ENCODE results near the gene HERC2. TPM values are rescaled to one million over a fixed set of nuclear protein-coding genes. Genes with fewer than 3 reads are reported as not detected.
"Not testable (repeated sequence)": the region's sequence is repeated elsewhere in the genome, so short reads cannot be mapped to it uniquely, and the experiment has no call there.

Gene HERC2
- total RNA-seq, 4 donors from 2014 or later, result 14.1 to 98.3 (median 58.6) TPM

DNA sequence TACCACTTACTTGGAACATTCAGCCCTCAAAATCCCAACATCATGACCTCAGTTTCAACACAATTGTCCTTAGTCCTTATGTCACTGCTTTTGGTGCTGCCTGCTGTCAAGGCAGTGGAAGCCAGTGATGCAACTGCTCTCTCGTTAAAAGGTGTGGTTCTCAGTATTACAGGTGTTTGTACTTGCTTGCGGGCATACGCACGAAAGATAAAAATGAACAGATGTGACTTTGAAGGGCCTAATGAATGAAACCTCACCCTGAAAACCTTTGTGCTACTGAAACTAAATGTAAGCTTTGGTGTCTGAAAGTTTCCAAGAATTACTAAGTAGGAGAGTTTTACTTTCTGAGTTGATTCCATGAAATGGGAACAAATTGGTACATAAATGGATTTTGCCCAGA, 25.2 kb downstream of the HERC2 start:
- H3K4me1 ChIP-seq; H3K27ac ChIP-seq; intact Hi-C loops (cut with DNase I; ENCODE audit: low total_unique reads); H3K36me3 ChIP-seq; DNase-seq; H3K4me3 ChIP-seq; H3K27me3 ChIP-seq; H3K9me3 ChIP-seq: not testable (repeated sequence)

GRCh38 chr15:28295009-28295563, 26.9 kb downstream of the HERC2 start:
- DNase-seq; H3K27me3 ChIP-seq; intact Hi-C loops (cut with DNase I; ENCODE audit: low total_unique reads); H3K4me1 ChIP-seq; H3K4me3 ChIP-seq; H3K9me3 ChIP-seq; H3K36me3 ChIP-seq; H3K27ac ChIP-seq: not testable (repeated sequence)

DNA sequence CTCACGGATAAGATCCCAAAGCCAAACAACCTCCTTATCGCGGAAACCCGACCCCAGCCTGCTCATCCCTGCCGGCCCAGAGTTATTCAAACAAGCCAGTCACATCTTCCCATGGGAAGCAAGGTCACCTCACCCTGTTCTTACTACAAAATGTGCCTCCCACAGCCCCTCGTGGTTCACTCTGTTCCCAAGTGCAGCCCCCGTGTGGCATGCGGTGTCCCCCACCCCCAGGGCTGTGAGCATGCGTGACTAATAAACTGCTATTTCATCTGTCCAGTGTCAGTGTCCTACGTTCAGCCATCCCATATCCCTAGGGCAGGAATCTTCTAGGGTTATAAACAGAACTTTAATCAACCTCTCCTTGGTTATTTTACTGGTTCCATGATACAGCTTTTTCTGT, 27.4 kb downstream of the HERC2 start:
- H3K27ac ChIP-seq; H3K27me3 ChIP-seq; H3K9me3 ChIP-seq; H3K4me1 ChIP-seq; H3K36me3 ChIP-seq; DNase-seq; H3K4me3 ChIP-seq; intact Hi-C loops (cut with DNase I; ENCODE audit: low total_unique reads): not testable (repeated sequence)

DNA sequence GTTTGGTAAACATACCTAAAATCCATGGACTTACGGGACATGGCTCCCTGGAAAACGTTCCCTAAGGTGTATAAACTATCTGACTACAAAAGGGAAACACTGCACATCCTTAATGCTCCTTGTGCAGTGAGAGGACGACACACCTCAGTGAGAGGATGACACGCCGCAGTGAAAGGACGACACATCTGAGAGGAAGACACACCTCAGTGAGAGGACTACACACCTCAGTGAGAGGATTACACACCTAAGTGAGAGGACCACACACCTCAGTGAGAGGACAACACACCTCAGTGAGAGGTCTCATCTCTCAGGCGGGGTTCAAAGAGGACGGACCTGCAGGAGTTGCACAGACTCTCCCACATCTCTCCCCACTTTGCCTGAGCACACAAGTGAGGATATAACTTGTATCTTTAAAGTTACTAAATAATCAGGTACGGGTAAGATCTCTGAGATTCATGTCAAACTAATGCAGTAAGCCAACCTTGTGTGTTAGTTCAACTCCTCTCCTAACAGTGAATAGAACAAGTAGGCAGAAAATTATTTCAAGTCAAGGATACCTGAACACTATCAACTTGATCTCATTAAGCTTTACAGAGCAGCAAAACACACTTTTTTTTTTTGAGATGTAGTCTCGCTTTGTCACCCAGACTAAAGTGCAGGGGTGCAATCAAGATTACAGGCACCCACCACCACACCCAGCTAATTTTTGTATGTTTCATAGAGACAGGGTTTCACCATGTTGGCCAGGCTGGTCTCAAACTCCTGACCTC, 32.1 kb downstream of the HERC2 start:
- H3K4me1 ChIP-seq, result no peaks in the 10 kb centered on the region
- H3K36me3 ChIP-seq, result no peaks in the 10 kb centered on the region
- no peaks in the 10 kb centered on the region for H3K27me3 ChIP-seq
- H3K4me3 ChIP-seq, result no peak overlapping the region
- no peaks in the 10 kb centered on the region for H3K9me3 ChIP-seq
- TF ChIP-seq CTCF (IDR thresholded peaks at IDR 0.05), result no peak
- TF ChIP-seq POLR2A (IDR thresholded peaks at IDR 0.05), result no peak
- no peak for DNase-seq
- H3K27ac ChIP-seq, result no peak overlapping the region
- intact Hi-C loops (cut with DNase I; ENCODE audit: low total_unique reads), result no loop called here

GRCh38 chr15:28288830-28289693, 32.9 kb downstream of the HERC2 start:
- H3K27me3 ChIP-seq; DNase-seq; H3K27ac ChIP-seq; H3K4me3 ChIP-seq; intact Hi-C loops (cut with DNase I; ENCODE audit: low total_unique reads); H3K4me1 ChIP-seq; H3K36me3 ChIP-seq; H3K9me3 ChIP-seq: not testable (repeated sequence)

DNA sequence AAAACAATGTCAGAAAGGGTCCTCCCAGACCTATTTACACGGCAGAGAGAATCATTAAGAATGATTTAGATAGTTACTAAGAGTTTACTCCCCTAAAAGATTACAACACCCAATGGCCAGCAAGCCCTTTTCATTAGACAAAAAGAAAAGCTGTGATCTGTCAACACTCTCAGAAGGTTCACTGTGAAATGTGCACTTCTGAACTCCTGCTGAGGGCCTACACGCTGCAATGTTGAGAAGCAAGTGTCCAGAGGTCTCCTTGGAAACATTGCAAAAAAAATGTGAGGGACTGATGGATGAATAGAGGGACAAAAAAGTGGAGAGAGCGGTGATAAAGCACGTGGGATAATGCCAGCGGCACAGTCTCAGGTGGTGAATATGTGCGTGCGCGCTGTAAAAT, 35.3 kb downstream of the HERC2 start:
- H3K4me1 ChIP-seq; H3K36me3 ChIP-seq; H3K4me3 ChIP-seq; DNase-seq; intact Hi-C loops (cut with DNase I; ENCODE audit: low total_unique reads); H3K9me3 ChIP-seq; H3K27ac ChIP-seq; H3K27me3 ChIP-seq: not testable (repeated sequence)

DNA sequence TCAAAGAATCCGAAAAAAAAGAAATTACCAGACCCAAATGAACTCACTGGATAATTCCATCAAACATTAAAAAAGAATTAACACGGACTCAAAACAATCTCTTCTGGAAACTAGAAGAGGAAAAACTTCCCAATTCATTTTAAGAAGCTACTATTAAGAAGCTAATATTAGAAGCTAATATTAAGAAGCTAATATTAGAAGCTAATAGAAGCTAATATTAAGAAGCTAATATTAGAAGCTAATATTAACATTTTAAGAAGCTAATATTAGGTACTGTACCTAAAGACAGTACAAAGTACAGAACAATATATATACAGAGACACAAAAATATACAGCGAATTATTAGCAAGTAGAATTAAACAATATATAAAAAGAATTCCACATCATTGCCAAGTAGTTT, 35.9 kb downstream of the HERC2 start:
- Histone ChIP-seq H3K4me3 (no peak overlapping the region), H3K27ac (no peak overlapping the region), H3K9me3 (no peaks in the 10 kb centered on the region), H3K4me1 (no peaks in the 10 kb centered on the region), H3K27me3 (no peaks in the 10 kb centered on the region), H3K36me3 (no peaks in the 10 kb centered on the region)
- TF ChIP-seq POLR2A (IDR thresholded peaks at IDR 0.05) (no peak), CTCF (IDR thresholded peaks at IDR 0.05) (no peak)
- no peak for DNase-seq
- intact Hi-C loops (cut with DNase I; ENCODE audit: low total_unique reads), result no loop called here

Measured in uterus (tissue), 4 donors.